Activated naive CD4-positive, alpha-beta T cell treated with anti-CD3 and anti-CD28 coated beads, Interleukin-2, amount 50 U/mL, for 16 hours (primary cell): ENCODE results near the gene GABPB1.

Experiments used
- DNase-seq: peaks from one replicate; pipeline ENCODE4 v3.0.0-alpha.2; 2020

The GABPB1 gene

DNA sequence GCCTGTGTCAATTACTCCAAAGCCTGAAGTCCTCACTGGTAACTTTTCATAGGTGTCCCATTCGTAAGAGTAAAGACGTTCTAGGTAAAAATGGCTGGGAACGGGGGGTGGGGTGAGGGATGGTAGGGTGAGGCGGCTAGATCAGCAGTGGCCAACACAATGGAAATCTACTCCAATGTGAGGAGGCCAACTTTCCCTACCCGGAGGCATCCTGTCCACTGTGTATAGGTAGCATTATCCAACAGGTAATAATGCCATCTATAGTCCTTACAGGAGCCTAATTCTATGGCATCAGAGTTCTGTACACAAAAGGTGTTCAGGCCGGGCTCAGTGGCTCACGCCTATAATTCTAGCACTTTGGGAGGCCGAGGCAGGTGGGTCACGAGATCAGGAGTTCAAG lies 118.6 kb downstream of the GABPB1 start:
- no peak for DNase-seq

DNA sequence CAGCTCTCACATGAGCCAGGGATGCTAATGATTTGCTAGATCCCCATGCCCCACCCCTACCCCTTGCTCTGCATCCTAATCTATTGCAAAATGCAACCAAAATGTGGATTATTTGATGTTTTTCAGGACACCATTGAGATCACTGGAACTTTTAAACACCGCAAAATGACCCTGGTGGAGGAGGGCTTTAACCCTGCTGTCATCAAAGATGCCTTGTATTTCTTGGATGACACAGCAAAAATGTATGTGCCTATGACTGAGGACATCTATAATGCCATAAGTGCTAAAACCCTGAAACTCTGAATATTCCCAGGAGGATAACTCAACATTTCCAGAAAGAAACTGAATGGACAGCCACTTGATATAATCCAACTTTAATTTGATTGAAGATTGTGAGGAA lies 119.2 kb downstream of the GABPB1 start:
- DNase-seq = no peak

DNA sequence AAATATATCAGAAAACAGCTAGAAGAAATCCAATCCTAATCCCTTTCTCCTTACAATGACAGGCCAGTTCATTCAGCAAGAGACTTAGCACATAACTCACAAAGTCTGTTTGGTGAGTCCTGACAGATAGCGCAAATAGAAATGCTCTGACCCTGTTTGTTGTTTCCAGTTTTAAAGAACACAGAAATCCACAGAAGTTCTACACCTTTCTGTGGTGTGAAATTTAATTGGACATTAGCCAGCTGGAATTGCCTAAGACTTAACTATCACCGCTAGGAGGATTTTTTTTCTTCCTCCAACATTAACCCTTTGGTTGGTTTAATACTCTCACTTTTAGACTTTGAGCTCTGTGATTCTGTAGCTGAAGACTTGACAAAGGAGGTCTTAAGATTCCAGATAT lies 120.2 kb downstream of the GABPB1 start:
- no peak for DNase-seq

DNA sequence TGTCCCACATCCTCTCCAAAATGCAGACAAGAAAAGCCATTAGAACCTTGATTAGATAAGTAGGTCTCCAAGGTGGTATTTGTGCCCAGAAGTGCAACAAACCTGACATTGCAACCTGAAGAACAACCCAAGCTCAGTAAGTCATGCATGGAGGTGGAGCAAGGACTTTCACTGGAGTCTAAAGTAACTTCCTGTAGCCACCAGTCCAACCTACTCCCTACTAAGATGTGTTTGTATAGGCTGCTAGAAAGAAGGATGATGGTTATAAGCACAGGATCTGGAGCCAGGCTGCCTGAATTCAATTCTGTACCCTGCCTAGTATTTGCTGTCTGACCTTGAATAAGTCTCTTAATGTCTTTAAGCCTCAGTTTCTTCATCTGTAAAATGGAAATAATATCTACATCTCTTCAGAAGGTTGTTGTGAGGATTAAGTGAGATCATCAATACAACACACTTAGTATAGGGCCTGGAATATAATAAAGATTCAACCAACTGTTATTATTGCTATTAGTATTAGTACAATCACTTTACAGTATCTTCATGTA lies 121.7 kb downstream of the GABPB1 start:
- no peak for DNase-seq

DNA sequence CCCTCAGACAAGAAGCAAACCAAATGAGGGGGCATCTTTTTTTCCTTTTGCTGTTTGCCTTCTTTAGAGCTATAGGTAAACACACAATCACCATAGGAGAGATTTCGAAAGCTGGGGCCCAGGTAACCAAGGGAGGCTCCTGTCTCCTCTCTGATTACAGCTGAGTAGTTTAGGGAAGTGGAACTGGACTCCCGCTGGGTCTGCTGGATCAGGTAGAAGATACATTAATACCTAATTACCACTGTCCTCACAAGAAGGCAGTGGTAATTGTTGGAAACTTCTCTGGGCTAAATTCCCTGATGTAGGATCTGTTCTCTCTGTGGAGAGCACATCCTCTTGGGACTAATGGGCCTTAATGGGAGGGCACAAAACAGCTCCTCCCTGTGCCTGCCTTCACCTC lies 122.2 kb downstream of the GABPB1 start:
- no peak for DNase-seq

DNA sequence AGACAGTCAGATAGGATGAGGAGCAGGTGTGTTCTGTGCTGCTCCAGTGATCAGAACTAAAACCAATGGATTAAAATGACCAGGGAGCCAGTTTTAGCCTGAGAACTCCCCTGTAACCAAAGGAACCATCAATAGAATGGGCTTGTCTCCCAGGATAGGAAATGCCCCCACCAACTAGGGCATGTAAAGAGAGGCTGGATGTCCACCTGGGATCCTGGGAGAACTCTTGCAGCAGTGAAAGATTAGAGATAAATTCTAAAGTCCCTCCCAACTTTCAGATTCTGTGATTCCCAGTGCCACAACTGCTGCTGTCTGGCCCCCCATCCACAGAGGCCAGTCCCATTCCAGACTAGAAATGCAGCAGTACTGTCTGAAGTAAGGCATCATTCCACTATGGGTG lies 123.2 kb downstream of the GABPB1 start:
- no peak for DNase-seq

DNA sequence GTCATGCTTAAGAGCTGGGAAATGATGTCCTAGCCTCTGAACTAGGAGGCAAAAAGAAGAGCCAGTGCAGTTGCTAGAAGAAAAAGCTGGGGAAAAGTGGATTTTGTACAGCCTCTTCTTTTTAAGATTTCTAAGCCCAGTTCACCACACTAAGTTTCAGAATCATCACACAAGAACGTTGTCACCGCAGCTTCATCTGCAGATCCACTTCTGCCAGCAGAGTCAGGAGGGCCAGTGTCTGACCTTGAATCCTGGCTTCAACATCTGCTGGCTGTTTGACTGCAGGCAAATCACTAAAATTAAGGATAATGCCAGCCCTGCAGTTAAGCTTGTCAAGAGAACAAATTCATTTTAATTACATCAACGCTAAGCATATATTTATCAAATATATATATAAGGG lies 125.7 kb downstream of the GABPB1 start:
- DNase-seq = no peak

DNA sequence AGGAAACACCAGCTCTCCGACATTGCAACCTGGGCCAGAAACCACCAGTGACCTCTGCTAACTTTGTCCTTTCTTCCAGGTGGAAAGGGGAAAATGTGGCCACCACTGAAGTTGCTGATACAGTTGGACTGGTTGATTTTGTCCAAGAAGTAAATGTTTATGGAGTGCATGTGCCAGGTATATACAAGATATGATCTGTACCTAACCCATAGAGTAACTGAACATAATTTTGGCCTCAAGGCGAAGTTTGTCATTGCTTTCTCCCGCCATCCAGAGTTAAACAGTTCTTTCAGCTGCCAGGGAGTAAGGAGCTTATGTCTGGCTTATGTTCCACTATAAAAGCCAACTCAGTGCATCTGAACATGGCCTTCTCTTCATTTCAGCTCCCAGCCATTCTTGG lies 126.1 kb downstream of the GABPB1 start:
- DNase-seq = no peak

DNA sequence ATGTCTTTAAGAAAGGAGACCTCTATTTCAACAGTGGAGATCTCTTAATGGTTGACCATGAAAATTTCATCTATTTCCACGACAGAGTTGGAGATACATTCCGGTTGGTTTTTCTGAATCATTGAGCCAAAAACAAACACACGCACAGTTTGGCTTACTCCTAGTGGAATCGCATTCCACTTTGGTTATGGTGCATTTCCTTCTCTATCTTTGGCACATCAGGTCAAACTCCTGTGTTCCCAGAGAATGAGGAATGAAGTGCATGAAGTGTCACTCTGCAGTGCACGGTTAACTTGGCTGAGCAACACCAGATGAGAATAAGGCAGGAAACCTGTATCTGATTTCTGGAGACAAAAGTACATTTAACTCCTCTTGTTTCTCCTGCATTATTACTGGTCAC lies 127.9 kb downstream of the GABPB1 start:
- DNase-seq = no peak

DNA sequence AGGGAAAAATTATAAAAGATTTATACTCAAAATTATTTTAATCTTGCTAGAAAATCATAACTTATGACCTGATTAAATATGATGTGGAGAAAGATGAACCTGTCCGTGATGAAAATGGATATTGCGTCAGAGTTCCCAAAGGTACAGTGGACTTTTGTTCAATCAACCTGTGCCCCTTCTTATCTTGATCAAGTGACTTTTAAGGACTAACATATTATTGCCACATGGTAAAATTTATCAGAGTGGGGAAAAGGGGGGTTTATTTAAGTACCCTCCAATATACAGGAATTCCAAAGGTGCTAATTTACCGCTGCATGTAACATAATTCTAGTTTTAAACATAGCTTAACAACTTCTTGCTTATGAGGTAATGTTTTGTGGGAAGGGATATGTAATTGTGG lies 129.1 kb downstream of the GABPB1 start:
- DNase-seq = no peak
